SU-DHL-6 (cell line): ENCODE measurements around the gene RNF152.

Experiments
- CTCF ChIP-seq: fragments of 200-600 bp; sonication (generic); IDR thresholded peaks from one replicate; pipeline ENCODE4 v1.5.1; 2017; ENCODE audit warnings: antibody characterized with exemption, mild to moderate bottlenecking, low read length, moderate library complexity; ENCODE audit not compliant: insufficient read depth, poor library complexity, severe bottlenecking
- EZH2phosphoT487 ChIP-seq: fragments of 200-600 bp; sonication (generic), shearing (Covaris generic); conservative IDR thresholded peaks from 2 replicates; pipeline ENCODE4 v1.6.1; 2018; ENCODE audit warnings: mild to moderate bottlenecking, antibody characterized with exemption, low read length, moderate library complexity, mixed read lengths

GRCh38 chr18:61894751-61895524, 2.1 kb upstream of the RNF152 start:
- no peak for TF ChIP-seq CTCF
- no peak for TF ChIP-seq EZH2phosphoT487
